Smooth muscle cell (in vitro differentiated cells): ENCODE measurements around the gene BLOC1S4. TPM values are rescaled to one million over a fixed set of nuclear protein-coding genes. Genes with fewer than 3 reads are reported as not detected.

Experiments used
- DNase-seq: peaks from one replicate; lab custom pipeline; 2025; ENCODE audit not compliant: unreplicated experiment; lab: John Stamatoyannopoulos, UW
- H2AFZ ChIP-seq: fragments of 200-600 bp; sonication (generic); 2 replicates; pipeline ENCODE4 v1.6.0; 2016; ENCODE audit warnings: antibody characterized with exemption, low read depth, mild to moderate bottlenecking
- H3F3A ChIP-seq: fragments of 200-600 bp; sonication (generic); 2 replicates; pipeline ENCODE4 v1.6.0; 2017; ENCODE audit warnings: antibody characterized with exemption, low read depth
- H3K27ac ChIP-seq: fragments of 200-600 bp; sonication (generic); 2 replicates; pipeline ENCODE4 v1.5.1; 2016; ENCODE audit warnings: low read depth, mild to moderate bottlenecking
- H3K27me3 ChIP-seq: fragments of 200-600 bp; sonication (generic); 2 replicates; pipeline ENCODE4 v1.6.1; 2016; ENCODE audit warnings: low read depth, mild to moderate bottlenecking
- H3K36me3 ChIP-seq: fragments of 200-600 bp; sonication (generic); 2 replicates; pipeline ENCODE4 v1.5.1; 2016; ENCODE audit warnings: low read depth
- H3K4me1 ChIP-seq: fragments of 200-600 bp; sonication (generic); 2 replicates; pipeline ENCODE4 v1.5.1; 2016; ENCODE audit warnings: low read depth
- H3K4me2 ChIP-seq: fragments of 200-600 bp; sonication (generic); 2 replicates; pipeline ENCODE4 v1.6.0; 2016; ENCODE audit warnings: mild to moderate bottlenecking
- H3K4me3 ChIP-seq: fragments of 200-600 bp; sonication (generic); 2 replicates; pipeline ENCODE4 v1.5.1; 2016; ENCODE audit warnings: mild to moderate bottlenecking
- H3K79me2 ChIP-seq: fragments of 200-600 bp; sonication (generic); 2 replicates; pipeline ENCODE4 v1.6.0; 2016; ENCODE audit warnings: low read depth, mild to moderate bottlenecking
- H3K9ac ChIP-seq: fragments of 200-600 bp; sonication (generic); 2 replicates; pipeline ENCODE4 v1.6.0; 2016; ENCODE audit warnings: low read depth
- H3K9me3 ChIP-seq: fragments of 200-600 bp; sonication (generic); replicated peaks from 2 replicates; pipeline ENCODE4 v1.5.1; 2016; ENCODE audit warnings: low read depth
- H4K20me1 ChIP-seq: fragments of 200-600 bp; sonication (generic); 2 replicates; pipeline ENCODE4 v1.6.0; 2016; ENCODE audit warnings: low read depth
- CTCF ChIP-seq: fragments of 200-600 bp; sonication (generic); IDR thresholded peaks from 2 replicates; pipeline ENCODE4 v1.5.1; 2017; ENCODE audit warnings: borderline replicate concordance, mild to moderate bottlenecking, antibody characterized with exemption; ENCODE audit not compliant: insufficient read depth, poor library complexity, severe bottlenecking
- WGBS: methylation state at CpG from one replicate; pipeline ENCODE4 v1.1.7; 2016; ENCODE audit warnings: low lambda C conversion rate; 5-methylcytosine and 5-hydroxymethylcytosine counted together
- polyA plus RNA-seq: library from polyadenylated mRNA; unstranded; fragments of >200 nt; fragmentation: Nextera tagmentation; extraction: Ambion mirVana; gene quantifications from 2 replicates; pipeline ENCODE4 v1.2.1, GENCODE V29; 2016
- total RNA-seq: library from RNA; depleted of rRNA; stranded (reverse); fragments of >200 nt; gene quantifications from 2 replicates; pipeline ENCODE4 v1.2.3, GENCODE V29; 2014

The BLOC1S4 gene
- total and polyA plus RNA-seq, 2 experiments from 2014 or later = 21.8 to 41.8 TPM

GRCh38 chr4:6701371-6701770 lies 14.6 kb upstream of the BLOC1S4 start:
- H3K4me2 ChIP-seq = no peak overlapping the region
- 74% methylated on average over 13 of the region's 13 CpGs for WGBS
- H4K20me1 ChIP-seq = peaks cover 15% of the 10 kb centered on the region
- no peak overlapping the region for H3K4me3 ChIP-seq
- no peak overlapping the region for H2AFZ ChIP-seq
- peak; percentile 26 for TF ChIP-seq CTCF
- H3K27ac ChIP-seq = no peak overlapping the region
- H3K36me3 ChIP-seq = no peaks in the 10 kb centered on the region
- no peaks in the 10 kb centered on the region for H3K9me3 ChIP-seq
- H3K9ac ChIP-seq = no peak overlapping the region
- peaks cover 29% of the 10 kb centered on the region for H3K79me2 ChIP-seq
- no peaks in the 10 kb centered on the region for H3K27me3 ChIP-seq
- H3F3A ChIP-seq = no peaks in the 10 kb centered on the region
- H3K4me1 ChIP-seq = no peaks in the 10 kb centered on the region
- no peak for DNase-seq

- peaks cover 43% of the 10 kb centered on the region for H3K79me2 ChIP-seq
- H3K36me3 ChIP-seq = no peaks in the 10 kb centered on the region
- TF ChIP-seq CTCF = no peak
- no peak overlapping the region for H3K4me2 ChIP-seq
- H3F3A ChIP-seq = no peaks in the 10 kb centered on the region
- H3K4me1 ChIP-seq = peaks cover 4% of the 10 kb centered on the region
- no peak overlapping the region for H2AFZ ChIP-seq
- H4K20me1 ChIP-seq = peaks cover 29% of the 10 kb centered on the region
- WGBS = 0% methylated on average over 1 of the region's 1 CpG
- H3K4me3 ChIP-seq = no peak overlapping the region
- no peak overlapping the region for H3K27ac ChIP-seq
- H3K27me3 ChIP-seq = no peaks in the 10 kb centered on the region
- H3K9ac ChIP-seq = no peak overlapping the region
- no peak for DNase-seq
- H3K9me3 ChIP-seq = no peaks in the 10 kb centered on the region
Observed at GRCh38 chr4:6702761-6703160, 13.2 kb upstream of the BLOC1S4 start.

- WGBS = 88% methylated on average over 3 of the region's 3 CpGs
- Histone ChIP-seq H3K27me3 (no peaks in the 10 kb centered on the region), H4K20me1 (peaks cover 36% of the 10 kb centered on the region), H3K4me1 (peaks cover 13% of the 10 kb centered on the region), H2AFZ (no peak overlapping the region), H3K36me3 (no peaks in the 10 kb centered on the region), H3K9me3 (no peaks in the 10 kb centered on the region), H3K79me2 (peaks cover 53% of the 10 kb centered on the region), H3K4me3 (no peak overlapping the region), H3F3A (no peaks in the 10 kb centered on the region), H3K9ac (no peak overlapping the region), H3K4me2 (no peak overlapping the region), H3K27ac (no peak overlapping the region)
- TF ChIP-seq CTCF = no peak
- DNase-seq = no peak
Observed at GRCh38 chr4:6703786-6704185, 12.2 kb upstream of the BLOC1S4 start.

GRCh38 chr4:6705646-6706045 lies 10.3 kb upstream of the BLOC1S4 start:
- no peak overlapping the region for H3K27ac ChIP-seq
- H3K36me3 ChIP-seq = no peaks in the 10 kb centered on the region
- no peak overlapping the region for H3K4me2 ChIP-seq
- no peak overlapping the region for H2AFZ ChIP-seq
- peaks cover 17% of the 10 kb centered on the region for H3K4me1 ChIP-seq
- peaks cover 36% of the 10 kb centered on the region for H4K20me1 ChIP-seq
- no peaks in the 10 kb centered on the region for H3F3A ChIP-seq
- peaks cover 58% of the 10 kb centered on the region for H3K79me2 ChIP-seq
- H3K9ac ChIP-seq = no peak overlapping the region
- H3K4me3 ChIP-seq = no peak overlapping the region
- DNase-seq = no peak
- no peaks in the 10 kb centered on the region for H3K9me3 ChIP-seq
- H3K27me3 ChIP-seq = no peaks in the 10 kb centered on the region
- no peak for TF ChIP-seq CTCF
- 95% methylated on average over 2 of the region's 2 CpGs for WGBS
